ENCODE results near the gene VSTM2B.
"Not testable (repeated sequence)": the region's sequence is repeated elsewhere in the genome, so short reads cannot be mapped to it uniquely, and the experiment has no call there.

The VSTM2B gene

GRCh38 chr19:29546583-29547190 is 20.9 kb downstream of the VSTM2B start:
- no peak for DNase-seq (ENCODE audit: low read depth)

GRCh38 chr19:29547361-29547960 is 21.7 kb downstream of the VSTM2B start:
- no peak for DNase-seq (ENCODE audit: low read depth)

- no peak for DNase-seq (ENCODE audit: low read depth)
These were observed 22.2 kb downstream of the VSTM2B start for GRCh38 chr19:29547981-29548380.

GRCh38 chr19:29548483-29549085 is 22.8 kb downstream of the VSTM2B start:
- DNase-seq (ENCODE audit: low read depth) = no peak

DNA sequence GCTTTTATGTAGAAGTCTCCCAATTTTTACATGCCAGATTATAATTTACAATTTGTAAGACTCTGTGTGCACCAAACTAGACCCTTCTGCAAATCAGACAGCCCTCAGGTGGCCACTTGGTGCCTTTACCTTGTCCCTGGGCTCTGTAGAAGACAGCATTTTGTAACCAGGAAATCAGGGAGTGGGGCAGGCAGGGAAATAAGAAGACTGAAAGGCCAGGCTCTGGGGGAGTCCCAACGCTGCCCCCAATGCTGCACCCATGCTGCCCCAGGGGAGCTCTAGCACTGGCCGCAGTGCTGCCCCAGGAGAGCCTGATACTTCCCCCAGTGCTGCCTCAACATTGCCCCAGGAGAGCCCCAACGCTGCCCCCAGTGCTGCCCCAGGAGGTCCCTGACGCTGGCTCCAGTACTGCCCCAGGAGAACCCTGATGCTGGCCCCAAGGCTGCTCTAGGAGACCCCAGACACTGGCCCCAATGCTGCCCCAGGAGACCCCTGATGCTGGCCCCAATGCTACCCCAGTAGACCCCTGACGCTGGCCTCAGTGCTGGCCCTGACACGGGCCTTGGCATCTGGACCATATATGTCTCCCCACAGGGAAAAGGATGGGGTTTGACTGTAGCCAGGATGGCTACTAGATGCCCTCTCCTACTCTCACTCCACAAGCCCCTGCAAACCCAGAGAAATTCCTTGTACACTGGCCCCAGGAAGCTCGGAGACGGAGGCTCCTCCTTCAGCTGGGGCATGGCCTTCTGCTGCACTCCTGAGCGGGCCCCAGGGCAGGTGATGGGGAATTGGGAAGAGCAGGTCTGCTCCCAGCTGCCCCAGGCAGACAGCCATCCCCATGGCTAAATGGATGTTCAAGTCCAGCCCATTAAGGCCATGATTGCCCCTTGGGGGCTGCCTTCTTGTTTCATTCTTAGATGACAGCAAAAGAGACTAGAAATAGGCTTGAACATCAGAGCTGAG is 23.6 kb downstream of the VSTM2B start:
- no peak for DNase-seq (ENCODE audit: low read depth)

DNA sequence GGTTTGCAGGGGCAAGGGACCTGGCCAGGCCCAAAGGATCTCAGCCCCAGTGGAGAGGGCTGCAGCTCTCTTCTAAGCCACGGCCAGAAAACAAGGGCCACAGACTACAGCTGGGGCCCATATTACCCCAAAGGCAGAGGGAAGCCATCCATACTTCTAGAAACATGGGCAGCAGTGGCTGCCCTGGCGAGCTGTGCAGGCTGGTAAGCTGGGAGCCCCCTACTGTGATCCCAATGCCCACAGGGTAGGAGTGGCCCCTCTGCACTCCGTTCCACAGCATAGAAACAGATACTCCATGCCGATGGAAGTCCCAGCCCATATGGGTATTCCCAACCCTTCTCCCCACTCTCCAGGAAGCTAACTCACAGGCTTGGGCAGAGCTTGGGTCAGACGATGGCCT is 25.1 kb downstream of the VSTM2B start:
- no peak for DNase-seq (ENCODE audit: low read depth)

- no peak for DNase-seq (ENCODE audit: low read depth)
These were observed 26.0 kb downstream of the VSTM2B start for GRCh38 chr19:29551774-29552173.

GRCh38 chr19:29552454-29553280 is 26.9 kb downstream of the VSTM2B start:
- DNase-seq (ENCODE audit: low read depth) = no peak

DNA sequence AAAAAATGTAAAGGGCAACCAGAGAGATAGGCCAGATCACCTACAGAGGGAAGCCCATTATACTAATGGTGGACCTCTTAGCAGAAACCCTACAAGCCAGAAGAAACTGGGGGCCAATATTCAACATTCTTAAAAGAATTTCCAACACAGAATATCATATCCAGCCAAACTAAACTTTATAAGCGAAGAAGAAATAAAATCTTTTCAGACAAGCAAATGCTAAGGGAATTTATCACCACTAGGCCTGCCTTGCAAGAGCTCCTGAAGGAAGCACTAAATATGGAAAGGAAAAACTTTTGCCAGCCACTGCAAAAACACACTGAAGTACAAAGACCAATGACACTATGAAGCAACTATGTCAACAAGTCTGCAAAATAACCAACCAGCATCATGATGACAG is 28.4 kb downstream of the VSTM2B start:
- DNase-seq (ENCODE audit: low read depth) = no peak

- DNase-seq (ENCODE audit: low read depth) = not testable (repeated sequence)
These were observed 33.3 kb downstream of the VSTM2B start for GRCh38 chr19:29559110-29559509.

DNA sequence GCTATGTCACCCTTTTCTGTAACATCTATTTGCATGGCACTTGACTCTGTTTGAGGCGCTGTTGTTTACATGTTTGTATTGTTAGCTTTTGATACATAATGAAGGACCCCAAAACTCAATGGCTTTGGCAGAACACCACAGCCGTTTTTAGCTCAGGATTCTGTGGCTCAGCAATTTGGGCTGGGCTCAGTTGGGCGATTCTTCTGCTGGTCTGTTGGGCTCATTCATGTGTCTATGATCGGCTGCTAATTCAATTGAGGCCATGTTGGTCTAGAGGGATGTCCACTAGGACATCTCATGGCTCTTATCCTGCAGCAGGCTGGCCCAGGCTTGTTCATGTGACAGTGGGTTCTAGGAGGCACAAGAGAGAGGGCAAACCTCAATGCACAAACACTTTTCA is 33.9 kb downstream of the VSTM2B start:
- no peak for DNase-seq (ENCODE audit: low read depth)

GRCh38 chr19:29560313-29561075 is 34.7 kb downstream of the VSTM2B start:
- no peak for DNase-seq (ENCODE audit: low read depth)

DNA sequence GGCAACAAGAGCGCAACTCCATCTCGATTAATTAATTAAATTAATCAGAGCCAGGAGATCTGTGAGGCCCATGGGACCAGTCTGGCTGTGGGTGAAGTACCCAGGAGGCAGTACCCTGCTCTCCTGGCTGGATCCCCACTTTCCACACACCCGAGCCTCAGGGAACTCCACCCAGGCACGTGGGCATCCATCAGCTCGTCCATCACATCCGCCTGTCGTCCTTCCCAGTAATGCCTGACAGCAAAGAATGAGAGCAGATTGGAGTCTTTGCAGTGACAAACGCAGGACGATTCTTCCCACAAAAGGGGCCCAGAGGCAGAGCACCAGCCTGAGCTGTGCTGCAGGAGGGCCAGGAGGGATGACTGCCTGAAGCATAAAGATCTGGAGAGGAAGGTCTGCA is 35.8 kb downstream of the VSTM2B start:
- DNase-seq (ENCODE audit: low read depth) = no peak

- no peak for DNase-seq (ENCODE audit: low read depth)
These were observed 36.8 kb downstream of the VSTM2B start for GRCh38 chr19:29562299-29563297.

DNA sequence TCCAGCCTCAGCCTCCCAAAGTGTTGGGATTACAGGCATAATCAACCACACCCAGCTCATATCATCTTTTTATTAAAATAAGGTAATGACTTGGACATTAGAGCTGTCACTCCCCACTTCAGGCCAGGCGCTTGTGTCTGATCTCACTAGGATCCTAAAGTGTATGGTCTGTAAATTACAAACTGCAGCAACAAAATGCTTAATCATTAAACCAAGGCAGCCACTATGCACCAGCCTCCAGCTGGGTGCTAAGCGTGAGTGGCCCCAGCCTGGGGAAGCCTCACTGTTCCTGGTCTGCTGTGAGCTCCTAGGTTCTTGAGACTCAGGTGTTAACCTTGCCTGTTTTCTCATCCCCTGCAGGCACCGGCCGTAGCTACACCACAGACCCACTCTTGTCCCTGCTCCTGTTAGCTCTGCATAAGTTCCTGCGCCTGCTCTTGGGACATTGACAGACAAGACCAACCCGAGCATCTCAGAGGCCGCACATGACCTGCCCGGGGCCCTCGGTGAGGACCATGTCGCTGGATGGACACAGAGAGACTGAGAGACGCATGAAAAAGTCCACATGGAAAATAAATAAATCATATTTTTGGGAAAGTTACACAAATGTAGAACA is 37.8 kb downstream of the VSTM2B start:
- no peak for DNase-seq (ENCODE audit: low read depth)

DNA sequence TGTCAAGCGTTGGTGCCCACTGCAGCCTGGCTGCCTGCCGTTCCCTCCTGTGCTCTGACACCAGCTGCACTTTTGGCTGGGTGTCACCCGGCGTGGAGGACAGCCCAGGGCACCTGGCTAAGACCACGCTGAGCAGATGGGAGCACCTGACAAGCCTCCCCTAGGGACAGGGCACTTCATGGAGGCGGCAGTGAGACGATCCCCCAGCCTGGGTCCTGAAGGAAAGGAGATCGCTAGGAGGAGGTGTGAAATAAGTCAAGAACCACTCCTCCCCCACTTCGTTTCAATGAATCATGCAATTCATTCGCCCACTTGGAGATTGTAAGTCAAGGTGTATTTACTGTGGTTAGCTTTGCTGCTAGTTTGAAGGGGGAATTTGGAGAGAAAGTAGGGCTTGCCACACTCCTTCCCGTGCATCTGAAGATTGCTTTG is 38.8 kb downstream of the VSTM2B start:
- no peak for DNase-seq (ENCODE audit: low read depth)

- no peak for DNase-seq (ENCODE audit: low read depth)
These were observed 39.4 kb downstream of the VSTM2B start for GRCh38 chr19:29565171-29565570.

GRCh38 chr19:29566496-29567054 is 40.8 kb downstream of the VSTM2B start:
- no peak for DNase-seq (ENCODE audit: low read depth)
